ENCODE measurements around the gene TLE6. TPM values are rescaled to one million over a fixed set of nuclear protein-coding genes. Genes with fewer than 3 reads are reported as not detected.

The TLE6 gene
- total and polyA plus RNA-seq, 4 donors = 0.47 to 2.8 (median 1.2) TPM

DNA sequence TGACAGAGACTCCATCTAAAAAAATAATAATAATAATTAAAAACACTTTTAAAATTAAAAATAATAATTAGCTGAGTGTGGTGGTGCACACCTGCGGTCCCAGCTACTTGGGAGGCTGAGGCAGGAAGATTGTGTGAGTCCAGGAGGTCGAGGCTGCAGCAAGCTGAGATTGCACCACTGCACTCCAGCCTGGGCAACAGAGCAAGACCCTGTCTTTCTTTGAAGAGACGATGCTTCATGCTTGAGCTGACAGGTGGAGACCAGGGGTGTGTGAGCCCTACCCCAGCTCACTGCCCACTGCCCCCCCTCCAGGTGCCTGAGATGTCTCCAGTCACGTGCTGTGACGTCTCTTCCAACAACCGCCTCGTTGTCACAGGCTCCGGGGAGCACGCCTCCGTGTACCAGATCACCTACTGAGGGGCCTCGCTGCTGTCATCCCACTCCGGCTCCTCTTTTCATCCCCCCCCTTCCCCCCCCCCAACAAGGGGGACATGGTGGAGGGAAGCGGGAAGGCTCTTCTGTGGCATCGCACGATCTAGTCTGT lies 17.3 kb downstream of the TLE6 start:
- WGBS = 89% methylated on average over 15 of the region's 15 CpGs
- Histone ChIP-seq H3K36me3 (ENCODE audit: control insufficient read depth in 4 of 4, insufficient read depth in 3 of 4, low read depth in 1 of 4, low read length in 3 of 4) (peaks cover 0 to 8% (median under 1%) of the 10 kb centered on the region in 4 donors), H3K9me3 (ENCODE audit: control insufficient read depth in 4 of 4, low read length in 3 of 4) (no peaks in the 10 kb centered on the region), H3K4me3 (ENCODE audit: low read depth in 1 of 3, low read length in 3 of 3) (no peak overlapping the region), H3K27ac (ENCODE audit: low read depth in 1 of 2, low read length in 2 of 2) (no peak overlapping the region), H3K9ac (ENCODE audit: low read depth in 1 of 2, low read length in 2 of 2) (no peak overlapping the region), H3K27me3 (ENCODE audit: control insufficient read depth in 4 of 4, insufficient read depth in 4 of 4, low read length in 3 of 4) (no peaks in the 10 kb centered on the region), H3K4me1 (ENCODE audit: control insufficient read depth in 4 of 4, insufficient read depth in 4 of 4, low read length in 3 of 4) (no peaks in the 10 kb centered on the region)
- DNase-seq (ENCODE audit: low spot score) = no peak
- TF ChIP-seq YY1 (IDR thresholded peaks at IDR 0.05) = no peak
- no peak for TF ChIP-seq FOXA2 (IDR thresholded peaks at IDR 0.05)
- no peak for TF ChIP-seq FOXA1 (IDR thresholded peaks at IDR 0.05)

DNA sequence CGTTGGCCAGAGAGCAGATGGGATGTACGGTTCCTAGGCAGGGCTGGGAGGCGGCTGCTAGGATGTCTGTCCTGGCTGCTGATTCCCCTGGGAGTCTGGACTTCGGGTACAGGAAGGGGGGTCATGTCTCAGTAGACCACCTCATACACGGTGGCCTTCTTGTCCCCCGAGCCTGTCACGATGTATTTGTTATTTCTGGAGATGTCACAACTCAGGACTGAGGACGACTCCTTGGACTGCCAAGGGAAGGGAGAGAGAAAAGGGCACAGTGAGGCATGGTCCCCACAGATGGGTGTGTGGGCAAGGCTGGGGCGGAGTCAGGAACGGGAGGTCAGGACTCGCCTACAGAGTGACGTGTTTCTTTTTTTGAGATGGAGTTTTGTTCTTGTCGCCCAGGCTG lies 20.4 kb downstream of the TLE6 start:
- TF ChIP-seq, protein P1, sequence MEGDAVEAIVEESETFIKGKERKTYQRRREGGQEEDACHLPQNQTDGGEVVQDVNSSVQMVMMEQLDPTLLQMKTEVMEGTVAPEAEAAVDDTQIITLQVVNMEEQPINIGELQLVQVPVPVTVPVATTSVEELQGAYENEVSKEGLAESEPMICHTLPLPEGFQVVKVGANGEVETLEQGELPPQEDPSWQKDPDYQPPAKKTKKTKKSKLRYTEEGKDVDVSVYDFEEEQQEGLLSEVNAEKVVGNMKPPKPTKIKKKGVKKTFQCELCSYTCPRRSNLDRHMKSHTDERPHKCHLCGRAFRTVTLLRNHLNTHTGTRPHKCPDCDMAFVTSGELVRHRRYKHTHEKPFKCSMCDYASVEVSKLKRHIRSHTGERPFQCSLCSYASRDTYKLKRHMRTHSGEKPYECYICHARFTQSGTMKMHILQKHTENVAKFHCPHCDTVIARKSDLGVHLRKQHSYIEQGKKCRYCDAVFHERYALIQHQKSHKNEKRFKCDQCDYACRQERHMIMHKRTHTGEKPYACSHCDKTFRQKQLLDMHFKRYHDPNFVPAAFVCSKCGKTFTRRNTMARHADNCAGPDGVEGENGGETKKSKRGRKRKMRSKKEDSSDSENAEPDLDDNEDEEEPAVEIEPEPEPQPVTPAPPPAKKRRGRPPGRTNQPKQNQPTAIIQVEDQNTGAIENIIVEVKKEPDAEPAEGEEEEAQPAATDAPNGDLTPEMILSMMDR (IDR thresholded peaks at IDR 0.05; ENCODE audit: low read depth, low read length, missing input control) = no peak
- TF ChIP-seq NR2F2 (IDR thresholded peaks at IDR 0.05) (no peak), RXRA (IDR thresholded peaks at IDR 0.05) (no peak), FOXA2 (IDR thresholded peaks at IDR 0.05) (no peak), TAF1 (conservative IDR thresholded peaks at IDR 0.05) (no peak), GABPA (IDR thresholded peaks at IDR 0.05 in 1 of 2, conservative IDR thresholded peaks at IDR 0.05 in 1 of 2) (no peak), EGR1 (IDR thresholded peaks at IDR 0.05; ENCODE audit: low read depth in 2 of 2) (no peak), RAD21 (IDR thresholded peaks at IDR 0.05) (no peak), YY1 (IDR thresholded peaks at IDR 0.05) (no peak)
- TF ChIP-seq, protein P2, sequence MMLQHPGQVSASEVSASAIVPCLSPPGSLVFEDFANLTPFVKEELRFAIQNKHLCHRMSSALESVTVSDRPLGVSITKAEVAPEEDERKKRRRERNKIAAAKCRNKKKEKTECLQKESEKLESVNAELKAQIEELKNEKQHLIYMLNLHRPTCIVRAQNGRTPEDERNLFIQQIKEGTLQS (IDR thresholded peaks at IDR 0.05) = no peak
- peaks cover 0 to 10% (median 2%) of the 10 kb centered on the region in 4 donors for H3K36me3 ChIP-seq (ENCODE audit: control insufficient read depth in 4 of 4, insufficient read depth in 3 of 4, low read depth in 1 of 4, low read length in 3 of 4)
- DNase-seq (ENCODE audit: low spot score) = no peak
- no peak overlapping the region for H3K27ac ChIP-seq (ENCODE audit: low read depth in 1 of 2, low read length in 2 of 2)
- 90% methylated on average over 13 of the region's 13 CpGs for WGBS
- H3K9ac ChIP-seq (ENCODE audit: low read depth in 1 of 2, low read length in 2 of 2) = no peak overlapping the region
- H3K27me3 ChIP-seq (ENCODE audit: control insufficient read depth in 4 of 4, insufficient read depth in 4 of 4, low read length in 3 of 4) = no peaks in the 10 kb centered on the region
- H3K4me1 ChIP-seq (ENCODE audit: control insufficient read depth in 4 of 4, insufficient read depth in 4 of 4, low read length in 3 of 4) = no peaks in the 10 kb centered on the region
- H3K9me3 ChIP-seq (ENCODE audit: control insufficient read depth in 4 of 4, low read length in 3 of 4) = no peaks in the 10 kb centered on the region
- H3K4me3 ChIP-seq (ENCODE audit: low read depth in 1 of 3, low read length in 3 of 3) = no peak overlapping the region

DNA sequence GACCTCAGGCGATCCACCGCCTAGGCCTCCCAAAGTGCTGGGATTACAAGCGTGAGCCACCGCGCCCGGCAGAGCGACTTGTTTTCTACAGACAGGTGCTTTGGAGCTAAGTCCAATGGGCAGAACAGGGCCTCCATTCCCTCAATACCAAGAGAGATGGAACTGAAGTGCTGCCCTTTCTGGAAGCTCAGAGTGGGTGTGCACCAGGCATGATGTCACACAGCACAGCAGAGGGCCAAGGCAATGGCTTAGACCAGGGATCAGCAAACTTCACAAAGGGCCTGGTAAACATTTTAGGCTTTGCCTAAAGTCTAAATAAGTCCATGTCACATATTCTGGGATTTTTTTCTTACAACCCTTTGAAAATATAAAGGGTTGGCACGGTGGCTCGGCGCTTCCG lies 21.3 kb downstream of the TLE6 start:
- Histone ChIP-seq H3K36me3 (ENCODE audit: control insufficient read depth in 4 of 4, insufficient read depth in 3 of 4, low read depth in 1 of 4, low read length in 3 of 4) (peaks cover 0 to 10% (median 2%) of the 10 kb centered on the region in 4 donors), H3K9ac (ENCODE audit: low read depth in 1 of 2, low read length in 2 of 2) (no peak overlapping the region), H3K4me1 (ENCODE audit: control insufficient read depth in 4 of 4, insufficient read depth in 4 of 4, low read length in 3 of 4) (no peaks in the 10 kb centered on the region), H3K27ac (ENCODE audit: low read depth in 1 of 2, low read length in 2 of 2) (no peak overlapping the region), H3K27me3 (ENCODE audit: control insufficient read depth in 4 of 4, insufficient read depth in 4 of 4, low read length in 3 of 4) (no peaks in the 10 kb centered on the region), H3K9me3 (ENCODE audit: control insufficient read depth in 4 of 4, low read length in 3 of 4) (no peaks in the 10 kb centered on the region), H3K4me3 (ENCODE audit: low read depth in 1 of 3, low read length in 3 of 3) (no peak overlapping the region)
- WGBS = 95% methylated on average over 11 of the region's 11 CpGs
- no peak for DNase-seq (ENCODE audit: low spot score)
- TF ChIP-seq GABPA (IDR thresholded peaks at IDR 0.05 in 1 of 2, conservative IDR thresholded peaks at IDR 0.05 in 1 of 2) (no peak), SP1 (IDR thresholded peaks at IDR 0.05) (no peak)
- TF ChIP-seq, protein P3, sequence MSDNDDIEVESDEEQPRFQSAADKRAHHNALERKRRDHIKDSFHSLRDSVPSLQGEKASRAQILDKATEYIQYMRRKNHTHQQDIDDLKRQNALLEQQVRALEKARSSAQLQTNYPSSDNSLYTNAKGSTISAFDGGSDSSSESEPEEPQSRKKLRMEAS (IDR thresholded peaks at IDR 0.05) = no peak

All from liver (tissue), 9 donors.